Measurements from ENCODE around the gene CIAO3. TPM values are rescaled to one million over a fixed set of nuclear protein-coding genes. Genes with fewer than 3 reads are reported as not detected.

The CIAO3 gene
- total RNA-seq, 2 donors from 2014 or later: 41.4 to 43.3 TPM

- Histone ChIP-seq H3K27me3 (ENCODE audit: control insufficient read depth, insufficient read depth, low read length, poor library complexity, severe bottlenecking) (peaks cover 73% of the 10 kb centered on the region), H3K36me3 (ENCODE audit: control insufficient read depth, insufficient read depth, low read length) (no peaks in the 10 kb centered on the region), H3K27ac (ENCODE audit: low read depth, low read length) (no peak overlapping the region), H3K4me3 (ENCODE audit: low read length) (no peak overlapping the region), H3K4me1 (ENCODE audit: control insufficient read depth, insufficient read depth, low read length) (peaks cover 4% of the 10 kb centered on the region), H3K9ac (ENCODE audit: extremely low read depth, low read length, poor library complexity, severe bottlenecking) (no peak overlapping the region), H3K9me3 (ENCODE audit: control insufficient read depth, low read length) (no peaks in the 10 kb centered on the region)
- H3K27me3 Mint-ChIP-seq (ENCODE audit: insufficient read depth): peaks cover 67% of the 10 kb centered on the region
- DNase-seq: peak; percentile 94
- peaks cover 6% of the 10 kb centered on the region for H3K4me1 Mint-ChIP-seq
- 8 to 19% methylated on average over 11 to 23 of the region's 25 CpGs for WGBS, 2 experiments (ENCODE audit: insufficient coverage in 1 of 2, insufficient read length in 1 of 2)
- no peak overlapping the region for H3K4me3 Mint-ChIP-seq
- no peak overlapping the region for H3K27ac Mint-ChIP-seq
- H3K9me3 Mint-ChIP-seq: no peaks in the 10 kb centered on the region
- TF ChIP-seq CTCF (conservative IDR thresholded peaks at IDR 0.05): peak; percentile 99
- H3K36me3 Mint-ChIP-seq (ENCODE audit: low read depth): no peaks in the 10 kb centered on the region
Observed at GRCh38 chr16:711548-712320, 29.1 kb downstream of the CIAO3 start.

GRCh38 chr16:711084-711483, 29.7 kb downstream of the CIAO3 start:
- no peak for TF ChIP-seq CTCF (conservative IDR thresholded peaks at IDR 0.05)
- peaks cover 3% of the 10 kb centered on the region for H3K4me1 Mint-ChIP-seq
- H3K4me3 Mint-ChIP-seq: no peak overlapping the region
- H3K4me3 ChIP-seq (ENCODE audit: low read length): no peak overlapping the region
- no peaks in the 10 kb centered on the region for H3K9me3 ChIP-seq (ENCODE audit: control insufficient read depth, low read length)
- no peaks in the 10 kb centered on the region for H3K36me3 Mint-ChIP-seq (ENCODE audit: low read depth)
- no peaks in the 10 kb centered on the region for H3K9me3 Mint-ChIP-seq
- H3K27ac ChIP-seq (ENCODE audit: low read depth, low read length): peak overlapping the region; percentile 97
- H3K27me3 ChIP-seq (ENCODE audit: control insufficient read depth, insufficient read depth, low read length, poor library complexity, severe bottlenecking): peaks cover 75% of the 10 kb centered on the region
- no peak for DNase-seq
- no peak overlapping the region for H3K9ac ChIP-seq (ENCODE audit: extremely low read depth, low read length, poor library complexity, severe bottlenecking)
- no peaks in the 10 kb centered on the region for H3K4me1 ChIP-seq (ENCODE audit: control insufficient read depth, insufficient read depth, low read length)
- H3K27me3 Mint-ChIP-seq (ENCODE audit: insufficient read depth): peaks cover 69% of the 10 kb centered on the region
- 80 to 84% methylated on average over 10 to 12 of the region's 12 CpGs for WGBS, 2 experiments (ENCODE audit: insufficient coverage in 1 of 2, insufficient read length in 1 of 2)
- no peak overlapping the region for H3K27ac Mint-ChIP-seq
- H3K36me3 ChIP-seq (ENCODE audit: control insufficient read depth, insufficient read depth, low read length): no peaks in the 10 kb centered on the region

- H3K27ac ChIP-seq (ENCODE audit: low read depth, low read length): peak overlapping the region; percentile 97
- H3K4me1 ChIP-seq (ENCODE audit: control insufficient read depth, insufficient read depth, low read length): no peaks in the 10 kb centered on the region
- peaks cover 72% of the 10 kb centered on the region for H3K27me3 ChIP-seq (ENCODE audit: control insufficient read depth, insufficient read depth, low read length, poor library complexity, severe bottlenecking)
- DNase-seq: no peak
- H3K36me3 Mint-ChIP-seq (ENCODE audit: low read depth): no peaks in the 10 kb centered on the region
- TF ChIP-seq CTCF (conservative IDR thresholded peaks at IDR 0.05): no peak
- no peak overlapping the region for H3K27ac Mint-ChIP-seq
- H3K36me3 ChIP-seq (ENCODE audit: control insufficient read depth, insufficient read depth, low read length): no peaks in the 10 kb centered on the region
- H3K9me3 Mint-ChIP-seq: no peaks in the 10 kb centered on the region
- peaks cover 68% of the 10 kb centered on the region for H3K27me3 Mint-ChIP-seq (ENCODE audit: insufficient read depth)
- H3K4me3 Mint-ChIP-seq: no peak overlapping the region
- H3K9ac ChIP-seq (ENCODE audit: extremely low read depth, low read length, poor library complexity, severe bottlenecking): no peak overlapping the region
- no peaks in the 10 kb centered on the region for H3K4me1 Mint-ChIP-seq
- H3K4me3 ChIP-seq (ENCODE audit: low read length): no peak overlapping the region
- no peaks in the 10 kb centered on the region for H3K9me3 ChIP-seq (ENCODE audit: control insufficient read depth, low read length)
- 80 to 85% methylated on average over 11 to 21 of the region's 21 CpGs for WGBS, 2 experiments (ENCODE audit: insufficient coverage in 1 of 2, insufficient read length in 1 of 2)
Observed at GRCh38 chr16:710500-711075, 30.2 kb downstream of the CIAO3 start.
